NCI-H748 (cell line): ENCODE measurements around the gene MAML3.

Experiments
- DNase-seq: peaks from one replicate; lab custom pipeline; 2025; ENCODE audit not compliant: unreplicated experiment; lab: John Stamatoyannopoulos, UW

Gene MAML3

GRCh38 chr4:139823746-139824145, 330.2 kb downstream of the MAML3 start:
- peak; percentile 79 for DNase-seq

DNA sequence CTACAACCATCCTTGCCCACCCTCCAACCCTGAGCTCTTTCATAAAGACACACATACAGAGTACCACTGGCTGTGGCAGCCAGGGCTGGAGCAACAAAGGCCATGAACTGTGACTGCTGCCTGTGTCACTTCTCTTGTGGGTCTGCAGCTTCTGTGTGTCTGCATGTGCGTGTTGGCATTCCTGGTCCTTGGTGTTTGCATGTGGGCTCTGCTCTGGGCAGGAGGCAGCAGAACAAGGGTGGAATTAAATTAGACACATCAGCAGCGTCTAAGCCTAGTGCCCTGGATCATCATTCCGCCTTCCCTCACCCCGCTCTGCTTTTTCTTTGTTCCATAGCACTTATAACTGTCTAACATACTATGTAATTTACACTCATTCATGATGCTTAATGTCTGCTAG, 330.6 kb downstream of the MAML3 start:
- no peak for DNase-seq

DNA sequence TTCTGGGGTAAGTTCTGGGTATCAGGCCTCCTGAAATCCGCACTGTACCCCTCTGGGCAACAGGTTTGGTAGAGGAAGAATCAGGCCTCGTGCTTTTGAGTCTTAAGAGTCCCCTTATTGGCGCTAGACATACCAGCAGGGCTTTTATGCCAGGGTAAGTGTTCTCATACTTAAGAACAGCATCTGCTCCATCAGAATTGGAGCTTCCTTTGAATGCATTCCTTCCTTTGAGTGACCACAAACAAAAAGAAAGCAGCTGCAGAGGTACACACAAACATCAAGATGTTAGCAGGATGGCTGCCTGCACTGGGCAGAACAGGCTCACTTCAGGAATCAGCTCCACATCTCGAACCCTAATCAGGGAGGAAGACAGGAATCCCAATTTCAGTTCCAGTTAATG, 331.6 kb downstream of the MAML3 start:
- no peak for DNase-seq

DNA sequence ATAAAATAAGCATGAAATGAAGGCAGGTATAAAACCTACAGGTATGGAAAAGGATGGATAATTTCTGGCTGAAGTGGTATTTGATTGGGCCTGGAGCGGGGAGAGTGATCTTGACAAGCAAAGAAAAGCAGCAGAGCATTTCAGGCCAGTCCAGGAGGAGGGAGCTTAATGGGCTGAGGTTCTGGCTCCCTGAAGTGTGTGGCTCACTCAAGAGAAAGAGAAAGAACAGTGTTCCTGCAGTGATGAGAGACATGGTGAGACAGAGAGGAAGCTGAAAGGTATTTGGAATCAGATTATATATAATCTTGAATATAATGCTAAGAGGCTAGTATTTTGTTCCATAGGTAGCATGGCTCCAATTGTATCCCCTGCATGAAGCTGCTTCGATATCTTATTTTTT, 334.9 kb downstream of the MAML3 start:
- DNase-seq, result no peak

DNA sequence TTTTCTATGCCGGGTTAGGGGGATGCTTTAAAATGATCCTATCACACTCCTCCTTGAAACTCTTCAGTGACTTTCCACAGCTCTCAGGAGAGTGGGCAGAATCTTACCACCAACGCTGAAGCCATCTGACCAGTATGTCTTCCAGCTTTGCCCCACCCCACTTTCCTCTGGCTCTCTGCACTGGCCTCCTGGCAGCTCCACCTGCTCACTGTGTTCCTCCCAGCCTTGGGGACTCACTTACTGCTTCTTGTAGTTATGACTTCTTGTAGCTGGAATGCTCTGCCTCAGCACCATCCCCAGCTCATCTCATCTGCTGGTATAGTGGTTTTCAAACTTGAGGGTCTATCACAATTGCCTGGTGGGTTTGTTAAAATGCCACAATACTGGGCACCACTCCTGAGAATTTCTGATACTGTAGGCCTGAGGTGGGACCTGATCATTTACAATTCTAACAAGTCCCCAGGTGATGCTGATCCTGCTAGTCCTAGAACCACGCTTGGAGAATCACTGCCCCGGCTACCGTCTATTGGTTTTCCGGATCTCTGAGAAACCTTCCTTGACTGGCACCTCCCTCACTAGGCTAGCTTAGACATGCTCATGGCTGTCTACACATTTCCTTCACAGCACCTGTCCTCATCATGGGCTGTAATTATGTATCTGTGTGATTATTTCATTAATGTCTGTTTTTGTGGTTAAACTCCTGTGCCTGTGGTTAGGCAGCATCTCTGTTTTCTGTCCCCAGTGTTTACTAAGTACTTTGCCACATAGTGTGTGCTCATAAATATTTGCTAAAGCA, 336.1 kb downstream of the MAML3 start:
- peak; percentile 88 for DNase-seq

DNA sequence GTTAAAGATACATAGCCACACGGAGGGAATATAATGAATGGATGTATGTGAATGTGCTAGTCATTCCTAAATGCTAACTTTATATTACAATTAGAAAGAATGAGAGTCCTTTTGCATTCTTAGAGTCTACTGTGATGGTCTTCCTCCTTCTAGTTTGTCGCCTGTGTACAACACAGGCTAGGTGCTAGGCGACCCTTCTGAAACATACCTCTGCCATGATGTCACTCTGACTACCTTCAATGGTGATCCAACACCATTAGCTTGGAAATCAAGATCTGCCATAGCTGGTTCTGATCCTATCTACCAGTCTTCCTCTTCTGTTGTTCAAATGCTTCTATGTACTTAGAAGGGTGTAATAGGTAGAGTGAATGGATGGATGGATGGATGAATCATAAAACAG, 337.1 kb downstream of the MAML3 start:
- no peak for DNase-seq

- no peak for DNase-seq
These were observed 338.0 kb downstream of the MAML3 start for GRCh38 chr4:139815778-139816601.

DNA sequence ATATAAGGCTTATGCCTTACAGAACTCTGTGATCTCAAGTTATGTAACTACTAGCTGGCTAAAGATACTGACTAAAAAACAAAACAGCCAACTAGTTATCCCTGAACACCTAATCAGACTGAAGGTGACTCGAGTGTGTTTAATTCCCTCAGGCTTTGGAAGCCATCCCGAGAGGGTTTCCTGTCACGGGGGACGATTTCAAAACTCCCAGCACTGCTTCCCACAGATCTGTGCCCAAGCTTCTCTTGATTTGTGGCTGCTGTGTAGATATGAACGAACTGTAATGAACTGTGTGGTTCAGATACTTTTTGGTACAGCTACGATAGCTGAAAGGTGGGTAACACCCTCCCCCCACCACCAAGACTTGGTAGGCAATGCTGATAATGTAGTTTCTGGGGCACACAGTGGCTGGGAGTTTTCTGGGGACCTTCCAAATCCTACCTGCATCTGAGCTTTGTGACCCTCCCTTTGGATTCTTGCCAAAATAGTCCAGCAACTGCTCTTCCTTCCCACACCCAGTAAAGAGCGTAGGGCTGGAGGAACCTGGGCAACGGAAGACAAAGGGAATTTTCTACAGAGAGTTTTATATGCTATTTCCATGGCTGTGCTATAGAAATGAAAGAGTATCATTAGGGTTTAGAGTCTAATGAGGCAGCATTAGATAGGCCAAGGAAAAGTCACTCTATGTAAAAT, 339.5 kb downstream of the MAML3 start:
- peak; percentile 82 for DNase-seq

DNA sequence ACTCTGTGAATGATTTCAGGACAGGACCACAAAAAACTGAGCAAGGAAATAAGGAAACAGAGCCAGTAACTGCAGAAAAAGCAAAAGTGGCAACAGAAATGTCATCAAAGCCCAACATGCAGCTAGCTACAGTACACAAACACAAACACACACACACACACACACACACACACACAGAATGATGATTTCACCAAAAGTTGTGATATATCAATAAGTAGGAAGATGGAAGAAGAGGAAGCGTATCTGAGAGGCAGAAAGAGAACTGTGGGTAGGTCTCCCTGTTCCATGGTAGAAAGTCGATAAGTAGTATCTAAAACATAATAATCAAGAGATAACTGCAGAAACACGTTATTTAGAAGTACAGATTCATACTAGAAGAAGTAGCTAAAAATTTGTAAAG, 340.1 kb downstream of the MAML3 start:
- DNase-seq, result no peak

- no peak for DNase-seq
These were observed 343.3 kb downstream of the MAML3 start for GRCh38 chr4:139810710-139811109.

DNA sequence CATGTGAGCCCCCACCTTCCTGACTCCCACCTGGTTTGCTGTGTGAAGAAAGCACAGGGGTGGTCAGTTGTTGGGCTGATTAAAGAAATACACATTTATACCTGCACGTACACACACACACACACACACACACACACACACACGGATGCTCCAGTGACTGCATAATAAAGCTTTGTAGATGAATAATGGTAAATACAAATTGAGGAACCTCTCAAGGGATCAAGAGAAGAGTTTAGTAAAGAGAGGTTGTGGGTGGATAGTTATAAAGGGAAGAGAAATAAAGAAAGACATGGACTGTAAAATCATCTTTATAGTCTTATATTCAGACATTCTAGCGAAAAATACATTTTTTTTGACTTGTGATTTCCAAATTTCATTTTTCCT, 344.2 kb downstream of the MAML3 start:
- DNase-seq, result no peak

DNA sequence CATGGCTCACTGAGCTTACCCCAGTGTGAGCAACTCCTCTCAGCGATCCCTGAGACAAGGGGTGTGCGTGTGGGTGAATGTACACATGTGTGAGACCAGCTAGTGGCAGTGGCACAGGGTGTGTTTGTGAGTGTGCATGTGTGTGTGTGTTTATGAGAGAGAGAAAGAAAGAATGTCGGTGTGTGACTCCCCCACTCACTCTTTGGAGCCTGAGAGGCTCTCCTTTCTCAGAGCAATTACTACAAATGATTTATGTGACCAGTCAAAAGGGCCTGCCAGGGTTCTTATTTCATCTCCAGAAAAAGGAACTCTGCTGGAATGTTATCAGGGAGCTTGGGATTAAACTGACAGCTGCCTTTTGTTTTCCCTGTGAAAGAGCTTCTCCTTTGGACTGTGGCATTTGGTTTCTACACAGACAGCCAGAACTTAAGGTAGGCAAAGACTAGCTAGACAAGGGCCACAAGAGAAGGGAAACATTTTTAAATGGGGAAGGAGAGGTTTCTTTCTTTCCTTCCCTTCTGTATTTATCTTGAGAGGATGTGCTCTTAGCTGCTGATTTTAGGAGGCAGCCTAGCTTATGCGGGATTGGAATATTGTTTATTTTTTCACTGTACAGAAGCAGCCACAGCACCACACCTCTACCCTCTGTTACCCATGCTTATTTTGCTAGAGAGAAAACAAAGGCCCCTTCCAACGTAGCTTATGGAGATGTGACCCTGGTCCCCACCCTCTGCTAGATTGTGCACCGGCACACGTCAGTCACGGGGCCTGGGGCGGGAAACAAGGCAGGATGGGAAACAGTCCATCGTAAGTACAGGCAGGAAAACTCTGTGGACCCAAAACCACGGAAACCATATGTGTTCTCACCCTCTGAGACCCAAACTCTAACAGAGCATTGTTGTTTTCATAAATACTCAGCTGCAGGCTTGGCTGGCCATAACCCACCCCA, 344.9 kb downstream of the MAML3 start:
- no peak for DNase-seq

- DNase-seq, result peak; percentile 32
These were observed 345.6 kb downstream of the MAML3 start for GRCh38 chr4:139808381-139808807.

- no peak for DNase-seq
These were observed 346.5 kb downstream of the MAML3 start for GRCh38 chr4:139807483-139807882.

GRCh38 chr4:139806929-139807328, 347.1 kb downstream of the MAML3 start:
- no peak for DNase-seq

DNA sequence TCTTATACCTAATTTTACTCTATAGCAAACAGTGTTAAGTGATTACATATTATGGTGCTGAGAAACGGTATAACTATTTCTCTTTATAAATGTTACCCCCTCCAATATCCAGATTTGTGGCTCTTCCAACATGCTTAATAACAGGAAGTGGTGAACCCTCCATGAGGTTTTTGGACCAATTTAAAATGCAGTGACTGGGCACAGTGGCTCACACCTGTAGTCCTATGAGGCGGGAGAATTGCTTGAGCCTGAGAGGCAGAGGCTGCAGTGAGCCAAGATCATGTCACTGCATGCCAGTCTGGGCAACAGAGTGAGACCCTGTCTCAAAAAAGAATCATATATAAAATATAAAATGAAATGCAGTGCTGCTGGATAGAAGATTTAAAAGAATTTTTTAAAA, 351.1 kb downstream of the MAML3 start:
- DNase-seq, result no peak

DNA sequence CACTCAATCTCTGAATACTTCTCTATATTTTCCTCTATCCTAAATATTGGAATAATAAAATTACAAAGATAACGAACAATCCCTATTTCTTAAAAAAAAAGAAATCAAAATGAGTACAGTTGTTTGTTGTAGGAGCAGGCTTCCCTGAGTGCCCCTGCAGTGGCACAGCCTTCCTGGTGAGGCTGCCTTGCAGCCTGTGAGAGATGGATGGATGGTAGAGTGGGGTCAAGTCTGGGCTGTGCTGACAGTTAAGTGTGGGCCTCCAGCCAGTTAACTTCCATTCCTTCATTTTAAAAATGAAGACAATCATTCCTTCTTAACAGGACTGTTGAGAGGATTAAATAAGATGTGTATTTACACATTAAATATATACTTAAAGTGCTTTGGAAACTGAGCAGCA, 351.5 kb downstream of the MAML3 start:
- no peak for DNase-seq

GRCh38 chr4:139801895-139802294, 352.1 kb downstream of the MAML3 start:
- DNase-seq, result no peak

DNA sequence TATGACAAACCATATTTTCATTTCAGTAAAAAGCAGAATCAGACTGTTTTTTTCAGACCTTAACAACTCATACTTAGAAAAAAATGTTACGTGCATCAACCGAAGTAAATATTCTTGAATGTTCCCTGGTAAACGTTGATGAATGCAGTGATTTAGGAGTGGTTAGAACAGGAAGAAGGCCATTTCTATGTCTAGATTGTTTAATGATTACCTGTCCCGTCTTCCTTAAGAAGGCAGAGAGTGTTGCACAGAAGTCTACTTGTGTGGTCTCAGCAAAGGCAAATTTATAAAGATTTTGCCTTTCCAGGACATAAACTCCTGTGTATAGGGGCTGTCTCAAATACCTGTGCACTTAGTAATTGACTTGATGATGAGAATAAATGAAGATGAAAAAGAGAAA, 353.9 kb downstream of the MAML3 start:
- DNase-seq, result no peak

- DNase-seq, result no peak
These were observed 354.4 kb downstream of the MAML3 start for GRCh38 chr4:139799615-139800014.

- no peak for DNase-seq
These were observed 355.5 kb downstream of the MAML3 start for GRCh38 chr4:139798456-139798855.
